Islet of Langerhans (tissue), 1 donor: ENCODE results near the gene KLHL22.
"Not testable (repeated sequence)": the region's sequence is repeated elsewhere in the genome, so short reads cannot be mapped to it uniquely, and the experiment has no call there.

Source experiments
- FAIRE-seq: peaks from one replicate; lab custom pipeline; 2011; peaks lifted over from hg19 to GRCh38; lab: Jason Lieb, UNC

KLHL22 gene

DNA sequence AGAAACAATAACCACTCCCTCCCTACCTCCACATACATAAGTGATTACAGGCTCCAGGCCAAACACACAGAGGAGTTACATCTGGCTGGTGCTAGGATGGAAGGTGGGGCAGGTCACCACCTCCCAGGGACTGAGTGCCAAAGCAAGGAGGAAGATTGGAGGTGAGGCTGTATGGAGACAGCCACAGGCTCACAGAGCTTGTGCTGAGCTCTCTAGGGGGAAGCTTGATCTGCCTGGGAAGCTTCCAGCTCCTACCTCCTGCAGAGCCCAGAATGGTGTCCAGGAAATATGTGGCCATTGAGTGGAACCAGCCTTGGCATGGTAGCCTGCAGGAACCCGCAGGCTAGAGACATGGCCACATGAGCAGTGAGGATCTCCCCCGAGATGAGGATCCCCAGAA lies 8.2 kb upstream of the KLHL22 start:
- FAIRE-seq: no peak

DNA sequence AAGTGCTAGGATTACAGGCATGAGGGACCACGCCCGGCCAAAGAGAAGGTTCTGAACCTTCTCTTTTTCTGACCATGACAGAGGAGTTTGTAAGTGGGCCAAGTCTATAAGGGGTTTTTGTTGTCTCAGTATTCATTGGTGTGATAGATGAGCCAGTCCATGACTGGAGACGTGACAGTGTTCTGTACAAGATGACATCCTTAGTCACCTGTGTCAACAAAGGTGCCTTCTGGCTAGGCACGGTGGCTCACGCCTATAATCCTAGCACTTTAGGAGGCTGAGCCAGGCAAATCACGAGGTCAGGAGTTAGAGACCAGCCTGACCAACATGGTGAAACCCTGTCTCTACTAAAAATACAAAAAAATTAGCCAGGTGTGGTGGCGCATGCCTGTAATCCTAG lies 4.2 kb upstream of the KLHL22 start:
- no peak for FAIRE-seq

- FAIRE-seq: no peak
These were observed 3.3 kb upstream of the KLHL22 start for GRCh38 chr22:20498913-20499312.

- FAIRE-seq: no peak
These were observed 1.8 kb upstream of the KLHL22 start for GRCh38 chr22:20497426-20497825.

GRCh38 chr22:20495861-20496681 lies 476 bp upstream of the KLHL22 start:
- no peak for FAIRE-seq

DNA sequence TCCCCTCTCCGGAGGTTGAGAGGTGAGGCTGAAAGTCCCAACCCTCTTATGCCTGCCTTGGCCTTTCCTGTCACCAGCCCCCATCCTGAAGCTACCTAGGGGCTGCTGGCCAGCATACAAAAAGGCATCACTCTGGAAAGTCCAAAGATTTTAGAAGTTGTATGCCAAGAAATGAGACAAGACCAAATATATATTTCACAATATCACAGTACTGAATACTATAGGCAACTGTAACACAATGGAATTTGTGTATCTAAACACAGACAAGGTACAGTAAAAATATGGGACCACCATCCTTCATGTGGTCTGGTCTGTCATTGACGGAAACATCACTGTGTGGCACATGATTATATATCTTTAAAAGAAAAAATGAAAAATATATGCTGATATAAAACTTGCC lies 4.2 kb downstream of the KLHL22 start:
- FAIRE-seq: no peak

DNA sequence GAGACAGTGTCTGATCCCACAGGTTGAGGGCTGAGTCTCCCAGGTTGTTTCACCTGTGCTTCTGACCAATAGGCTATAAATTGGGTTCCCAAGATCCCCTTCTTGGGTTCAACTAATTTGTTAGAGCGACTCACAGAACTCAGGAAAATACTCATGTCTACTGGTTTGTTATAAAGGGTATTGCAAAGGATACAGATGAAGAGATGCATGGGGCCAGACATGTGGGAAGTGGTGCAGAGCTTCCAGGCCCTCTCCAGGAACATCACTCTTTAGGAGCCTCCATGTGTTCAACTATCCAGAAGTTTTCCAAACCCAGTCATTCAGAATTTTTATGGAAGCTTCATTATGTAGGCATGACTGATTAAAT lies 4.7 kb downstream of the KLHL22 start:
- no peak for FAIRE-seq

DNA sequence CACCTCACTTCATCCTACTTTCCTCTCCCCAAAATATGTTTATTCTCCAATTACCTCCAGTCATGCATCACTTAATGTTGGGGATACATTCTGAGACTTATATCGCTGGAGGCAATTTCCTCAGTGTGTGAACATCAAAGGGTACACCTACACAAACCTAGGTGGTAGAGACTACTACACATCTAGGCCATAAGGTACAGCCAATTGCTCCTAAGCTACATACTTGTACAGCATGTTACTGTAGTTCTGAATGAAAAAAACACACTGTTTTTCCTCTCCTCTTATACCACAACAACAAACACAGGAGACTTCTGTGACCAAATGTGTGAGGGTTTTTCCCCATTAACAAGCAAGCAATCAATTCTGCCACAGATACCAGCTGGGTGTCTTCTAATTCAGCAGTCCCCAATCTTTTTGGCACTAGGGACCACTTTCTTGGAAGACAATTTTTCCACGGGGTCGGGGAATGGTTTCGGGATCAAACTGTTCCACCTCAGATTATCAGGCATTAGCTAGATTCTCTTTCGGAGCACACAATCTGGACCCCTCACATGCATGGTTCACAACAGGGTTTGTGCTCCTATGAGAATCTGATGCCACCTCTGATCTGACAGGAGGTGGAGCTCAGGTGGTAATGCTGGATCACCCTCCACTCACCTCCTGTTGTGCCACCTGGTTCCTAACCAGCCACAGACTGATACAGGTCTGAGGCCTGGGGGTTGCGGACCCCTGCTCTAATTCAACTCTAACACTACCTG lies 5.2 kb downstream of the KLHL22 start:
- FAIRE-seq: no peak

DNA sequence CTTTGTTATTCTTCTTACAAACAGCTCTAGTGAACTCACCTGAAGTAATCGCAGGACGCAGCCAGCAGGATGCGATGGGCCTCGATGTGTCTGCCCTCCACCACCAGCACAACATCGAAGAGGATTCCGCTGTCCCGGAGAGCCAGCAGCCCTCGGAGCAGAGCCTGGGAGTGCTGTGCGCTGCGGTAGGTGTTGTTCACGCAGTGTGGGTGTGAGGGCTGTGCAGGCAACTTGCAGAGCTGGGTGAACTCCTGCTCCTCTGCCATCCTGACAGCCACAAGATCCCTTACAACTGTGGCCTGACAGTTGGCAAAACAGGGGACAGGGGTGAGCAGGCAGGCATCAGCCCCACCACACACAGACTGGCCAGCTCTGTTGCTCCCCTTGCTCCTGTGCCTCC lies 6.6 kb downstream of the KLHL22 start:
- no peak for FAIRE-seq

GRCh38 chr22:20487715-20488114 lies 7.9 kb downstream of the KLHL22 start:
- no peak for FAIRE-seq

DNA sequence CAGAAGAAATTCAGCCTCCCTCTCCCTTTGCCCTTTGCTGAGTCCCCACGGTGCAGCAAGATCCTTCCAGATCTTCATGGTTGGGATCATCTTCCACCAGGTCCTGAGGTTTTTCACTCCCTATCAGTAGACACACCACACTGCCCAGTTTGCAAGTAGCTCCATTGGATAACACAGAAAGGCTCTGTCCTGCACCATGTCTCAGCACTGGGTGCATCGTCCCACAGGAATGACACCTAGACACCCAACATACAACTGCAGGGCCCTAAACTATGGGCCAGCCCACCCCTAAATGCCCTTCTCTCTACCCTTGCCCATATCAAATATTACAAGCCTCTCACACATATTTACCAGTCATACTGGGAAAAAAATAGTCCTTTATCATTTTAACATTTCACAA lies 9.4 kb downstream of the KLHL22 start:
- no peak for FAIRE-seq

- no peak for FAIRE-seq
These were observed 10.5 kb downstream of the KLHL22 start for GRCh38 chr22:20484948-20485683.

- FAIRE-seq: no peak
These were observed 11.8 kb downstream of the KLHL22 start for GRCh38 chr22:20483771-20484170.

GRCh38 chr22:20483143-20483506 lies 12.5 kb downstream of the KLHL22 start:
- not testable (repeated sequence) for FAIRE-seq

DNA sequence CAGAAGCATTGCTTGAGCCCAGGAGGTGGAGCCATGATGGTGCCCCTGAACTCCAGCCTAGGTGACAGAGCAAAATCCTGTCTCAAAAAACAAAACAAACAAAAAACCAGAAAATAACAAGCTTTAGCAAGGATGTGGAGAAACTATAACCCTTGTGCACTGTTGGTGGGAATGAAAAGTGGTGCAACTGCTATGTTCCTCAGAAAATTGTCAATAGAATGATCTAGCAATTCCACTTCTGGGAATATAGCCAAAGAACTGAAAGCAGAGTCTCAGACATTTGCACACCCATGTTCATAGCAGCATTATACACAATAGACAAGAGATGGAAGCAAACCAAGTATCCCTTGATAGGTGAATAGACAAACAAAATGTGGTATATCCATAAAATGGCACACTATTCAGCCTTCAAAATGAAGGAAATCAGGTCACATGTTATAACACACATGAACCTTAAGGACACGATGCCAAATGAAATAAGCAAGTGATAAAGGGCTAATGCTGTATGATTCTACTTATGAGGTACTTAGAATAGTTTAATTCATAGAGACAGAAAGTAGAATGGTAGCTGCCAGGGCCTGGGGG lies 15.9 kb downstream of the KLHL22 start:
- no peak for FAIRE-seq

DNA sequence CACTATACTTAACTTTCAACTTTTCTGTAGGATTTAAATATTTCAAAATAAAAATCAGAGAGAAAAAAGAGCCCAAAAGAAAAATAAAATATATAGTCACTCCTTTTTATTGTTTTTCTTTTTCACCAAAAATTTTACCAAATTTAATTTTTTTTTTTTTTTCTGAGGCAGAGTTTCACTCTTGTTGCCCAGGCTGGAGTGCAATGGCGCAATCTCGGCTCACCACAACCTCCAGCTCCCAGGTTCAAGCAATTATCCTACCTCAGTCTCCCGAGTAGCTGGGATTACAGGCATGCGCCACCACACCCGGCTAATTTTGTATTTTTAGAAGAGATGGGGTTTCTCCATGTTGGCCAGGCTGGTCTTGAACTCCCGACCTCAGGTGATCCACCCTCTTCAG lies 17.5 kb downstream of the KLHL22 start:
- not testable (repeated sequence) for FAIRE-seq

- FAIRE-seq: not testable (repeated sequence)
These were observed 20.0 kb downstream of the KLHL22 start for GRCh38 chr22:20475569-20475968.

- no peak for FAIRE-seq
These were observed 20.5 kb downstream of the KLHL22 start for GRCh38 chr22:20475115-20475436.

GRCh38 chr22:20472629-20473442 lies 22.8 kb downstream of the KLHL22 start:
- no peak for FAIRE-seq

- FAIRE-seq: no peak
These were observed 24.3 kb downstream of the KLHL22 start for GRCh38 chr22:20471126-20471833.

- not testable (repeated sequence) for FAIRE-seq
These were observed 25.1 kb downstream of the KLHL22 start for GRCh38 chr22:20470525-20470924.
